ENCODE results near the gene TAOK1. TPM values are rescaled to one million over a fixed set of nuclear protein-coding genes. Genes with fewer than 3 reads are reported as not detected.
"Not testable (repeated sequence)": the region's sequence is repeated elsewhere in the genome, so short reads cannot be mapped to it uniquely, and the experiment has no call there.

Gene TAOK1
- total RNA-seq, 4 donors from 2014 or later: 28.7 to 104 (median 42.8) TPM

DNA sequence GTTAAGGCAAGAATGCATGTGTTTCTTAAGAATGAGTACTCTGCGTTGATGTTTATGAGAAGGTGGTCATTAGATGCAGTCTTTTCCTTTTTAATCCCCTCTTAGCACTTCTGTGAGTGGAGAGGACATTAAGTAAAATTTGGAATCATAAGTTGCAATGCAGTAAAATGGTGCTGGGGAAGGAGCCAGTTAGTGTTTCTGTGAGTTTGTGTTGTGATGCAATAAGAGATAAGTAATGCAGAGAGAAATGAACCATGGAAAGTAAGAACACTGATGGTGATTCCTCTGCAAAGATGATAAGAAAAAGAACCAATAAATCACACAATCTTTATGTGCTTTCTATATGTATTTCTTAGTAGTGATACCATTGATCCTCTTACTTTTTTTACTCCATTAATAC lies 156.7 kb downstream of the TAOK1 start:
- peaks cover 0 to 23% (median 6%) of the 10 kb centered on the region in 3 donors for H3K36me3 ChIP-seq
- no peaks in the 10 kb centered on the region for H3K4me1 ChIP-seq
- H3K9me3 ChIP-seq: no peaks in the 10 kb centered on the region
- H3K27ac ChIP-seq: no peak overlapping the region
- TF ChIP-seq POLR2A (IDR thresholded peaks at IDR 0.05): no peak
- TF ChIP-seq CTCF (IDR thresholded peaks at IDR 0.05): no peak
- no peak overlapping the region for H3K4me3 ChIP-seq
- H3K27me3 ChIP-seq: no peaks in the 10 kb centered on the region
- no peak for DNase-seq

GRCh38 chr17:29549177-29549923 lies 159.2 kb downstream of the TAOK1 start:
- Histone ChIP-seq H3K4me1 (no peaks in the 10 kb centered on the region), H3K27ac (no peak overlapping the region), H3K36me3 (no peaks in the 10 kb centered on the region), H3K9me3 (no peaks in the 10 kb centered on the region), H3K4me3 (no peak overlapping the region), H3K27me3 (no peaks in the 10 kb centered on the region)
- TF ChIP-seq POLR2A (IDR thresholded peaks at IDR 0.05): no peak
- TF ChIP-seq CTCF (IDR thresholded peaks at IDR 0.05): no peak
- DNase-seq: no peak

GRCh38 chr17:29555840-29556239 lies 165.7 kb downstream of the TAOK1 start:
- Histone ChIP-seq H3K27ac (no peak overlapping the region), H3K4me3 (no peak overlapping the region)
- no peak for DNase-seq

DNA sequence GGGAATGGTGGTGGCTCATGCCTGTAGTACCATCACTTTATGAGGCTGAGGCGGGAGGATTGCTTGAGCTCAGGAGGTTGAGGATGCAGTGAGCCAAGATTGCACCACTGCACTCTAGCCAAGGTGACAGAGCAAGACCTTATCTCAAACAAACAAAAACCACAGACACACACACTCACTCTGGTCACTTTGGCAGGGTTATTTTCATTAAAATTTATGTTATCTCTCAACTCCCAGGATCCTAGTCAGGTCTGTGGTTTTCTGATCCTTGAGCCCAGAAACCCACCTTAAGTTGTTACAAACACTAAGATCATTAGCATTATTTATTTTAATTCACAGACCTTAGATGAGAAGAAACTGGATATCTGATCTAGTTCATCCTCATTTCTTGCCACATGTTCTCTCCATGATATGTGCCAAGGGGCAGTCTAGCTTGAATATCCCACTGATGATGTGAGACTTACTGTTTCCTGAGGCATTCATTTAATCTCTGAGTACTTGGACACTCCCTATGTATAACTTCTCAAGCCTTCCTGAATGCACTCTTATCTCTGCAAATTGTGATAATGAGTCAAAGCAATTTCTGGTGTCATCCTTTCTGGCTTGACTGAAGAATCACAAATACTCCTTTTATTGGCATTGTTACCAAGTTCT lies 167.0 kb downstream of the TAOK1 start:
- no peak for TF ChIP-seq POLR2A (IDR thresholded peaks at IDR 0.05)
- TF ChIP-seq CTCF (IDR thresholded peaks at IDR 0.05): no peak

More at GRCh38 chr17:29555840-29556239, 165.7 kb downstream of the TAOK1 start:
- H3K27me3 ChIP-seq: no peaks in the 10 kb centered on the region
- TF ChIP-seq CTCF (IDR thresholded peaks at IDR 0.05): no peak
- H3K4me1 ChIP-seq: peaks cover 0 to 16% (median 8%) of the 10 kb centered on the region in 4 donors
- H3K9me3 ChIP-seq: no peaks in the 10 kb centered on the region
- H3K36me3 ChIP-seq: no peaks in the 10 kb centered on the region

GRCh38 chr17:29557739-29558116 lies 167.6 kb downstream of the TAOK1 start:
- H3K4me3 ChIP-seq: no peak overlapping the region
- H3K4me1 ChIP-seq: peaks cover 0 to 33% (median 16%) of the 10 kb centered on the region in 4 donors
- no peaks in the 10 kb centered on the region for H3K27me3 ChIP-seq
- no peak for DNase-seq
- no peak for TF ChIP-seq CTCF (IDR thresholded peaks at IDR 0.05)
- no peak for TF ChIP-seq POLR2A (IDR thresholded peaks at IDR 0.05)
- no peak overlapping the region for H3K27ac ChIP-seq
- H3K9me3 ChIP-seq: no peaks in the 10 kb centered on the region
- H3K36me3 ChIP-seq: peaks cover 0 to 9% (median 0%) of the 10 kb centered on the region in 3 donors

More for the DNA sequence above, 167.0 kb downstream of the TAOK1 start:
- DNase-seq: no peak
- H3K9me3 ChIP-seq: no peaks in the 10 kb centered on the region
- H3K27ac ChIP-seq: no peak overlapping the region
- no peak overlapping the region for H3K4me3 ChIP-seq
- peaks cover 0 to 4% (median 0%) of the 10 kb centered on the region in 3 donors for H3K36me3 ChIP-seq
- no peaks in the 10 kb centered on the region for H3K27me3 ChIP-seq
- peaks cover 0 to 30% (median 11%) of the 10 kb centered on the region in 4 donors for H3K4me1 ChIP-seq

DNA sequence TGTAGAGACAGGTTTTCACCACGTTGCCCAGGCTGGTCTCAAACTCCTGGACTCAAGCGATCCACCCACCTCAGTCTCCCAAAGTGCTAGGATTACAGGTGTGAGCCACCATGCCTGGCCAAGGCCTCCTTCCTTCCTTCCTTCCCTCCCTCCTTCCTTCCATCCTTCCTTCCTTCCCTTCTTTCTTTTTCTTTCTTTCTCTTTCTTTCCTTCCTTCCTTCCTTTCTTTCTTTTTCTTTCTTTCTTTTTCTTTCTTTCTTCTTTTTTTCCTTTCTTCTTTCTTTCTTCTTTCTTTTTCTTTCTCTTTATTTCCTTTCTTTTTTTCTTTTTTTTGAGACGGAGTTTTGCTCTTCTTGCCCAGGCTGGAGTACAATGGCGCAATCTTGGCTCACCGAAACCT lies 168.0 kb downstream of the TAOK1 start:
- not testable (repeated sequence) for DNase-seq, H3K9me3 ChIP-seq, H3K27ac ChIP-seq, H3K36me3 ChIP-seq, H3K27me3 ChIP-seq, H3K4me3 ChIP-seq
- peaks cover 0 to 35% (median 19%) of the 10 kb centered on the region in 4 donors for H3K4me1 ChIP-seq

All from Peyer's patch (tissue), 4 donors.